ENCODE results near the gene SPAG5.

SPAG5 gene

DNA sequence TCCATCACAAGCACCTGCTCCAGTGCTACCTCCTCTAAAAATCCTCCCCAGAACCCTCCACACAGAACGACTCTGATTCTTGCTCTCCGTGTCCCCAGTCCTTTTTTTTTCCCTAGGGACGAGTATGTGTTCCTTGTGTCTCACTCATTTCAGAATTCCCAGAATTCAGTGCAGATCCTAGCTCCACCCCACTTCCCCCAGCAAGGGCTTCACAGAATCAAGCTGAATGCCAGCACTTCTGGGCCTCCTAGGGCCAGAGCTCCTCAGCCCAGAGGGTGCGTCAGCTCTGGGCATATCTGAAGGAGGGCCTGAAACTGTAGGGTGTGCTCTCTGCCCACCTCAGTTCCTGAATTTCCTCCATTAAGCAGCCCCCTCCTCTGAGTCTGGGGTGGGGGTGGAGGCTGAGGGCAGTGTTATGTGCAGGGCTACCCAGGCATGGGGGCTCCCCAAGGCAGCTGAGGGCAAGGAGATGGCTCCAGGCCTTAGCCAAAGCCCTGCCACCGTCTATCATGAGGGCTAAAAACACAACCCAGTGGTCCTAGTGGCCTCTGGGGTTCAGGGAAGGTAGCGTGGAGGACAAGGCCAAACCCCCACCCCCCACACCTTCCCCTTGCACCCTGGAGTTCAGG is 52.9 kb downstream of the SPAG5 start:
- Histone ChIP-seq H3K9me3 (ENCODE audit: severe bottlenecking) (no peaks in the 10 kb centered on the region), H3K27ac (no peak overlapping the region), H3K27me3 (ENCODE audit: insufficient read depth, low read depth, severe bottlenecking) (no peaks in the 10 kb centered on the region), H3K36me3 (peaks cover 18% of the 10 kb centered on the region), H3K4me3 (ENCODE audit: low read depth, low read length) (no peak overlapping the region)
- no peak for DNase-seq
- TF ChIP-seq CTCF (IDR thresholded peaks at IDR 0.05; ENCODE audit: low read depth, low read length): no peak

DNA sequence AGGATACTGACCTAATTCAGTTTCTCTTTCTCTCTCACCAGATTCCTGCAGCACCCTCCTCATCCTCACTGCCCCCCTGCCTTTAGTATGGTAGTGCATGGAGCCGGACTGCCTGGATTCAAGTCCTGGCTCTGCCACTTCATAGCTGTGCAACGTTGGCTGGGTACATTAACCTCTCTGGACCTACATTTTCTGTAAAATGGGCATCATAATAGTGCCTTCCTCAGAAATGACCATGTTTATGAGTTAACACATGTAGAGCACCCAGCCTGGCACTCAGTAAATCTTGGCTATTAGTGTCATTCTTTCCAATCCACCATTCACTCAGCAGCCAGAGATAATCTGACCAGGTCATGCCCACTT is 53.7 kb downstream of the SPAG5 start:
- Histone ChIP-seq H3K36me3 (peaks cover 18% of the 10 kb centered on the region), H3K27ac (no peak overlapping the region; the same call in 1 of the 2 replicates), H3K9me3 (ENCODE audit: severe bottlenecking) (no peaks in the 10 kb centered on the region), H3K4me3 (ENCODE audit: low read depth, low read length) (no peak overlapping the region), H3K27me3 (ENCODE audit: insufficient read depth, low read depth, severe bottlenecking) (no peaks in the 10 kb centered on the region)
- no peak for DNase-seq
- TF ChIP-seq CTCF (IDR thresholded peaks at IDR 0.05; ENCODE audit: low read depth, low read length): no peak

GRCh38 chr17:28544402-28545140 is 54.3 kb downstream of the SPAG5 start:
- no peak for TF ChIP-seq CTCF (IDR thresholded peaks at IDR 0.05; ENCODE audit: low read depth, low read length)
- DNase-seq: no peak
- Histone ChIP-seq H3K27ac (no peak overlapping the region), H3K27me3 (ENCODE audit: insufficient read depth, low read depth, severe bottlenecking) (no peaks in the 10 kb centered on the region), H3K36me3 (peaks cover 18% of the 10 kb centered on the region), H3K9me3 (ENCODE audit: severe bottlenecking) (no peaks in the 10 kb centered on the region), H3K4me3 (ENCODE audit: low read depth, low read length) (no peak overlapping the region)

GRCh38 chr17:28541439-28541838 is 57.4 kb downstream of the SPAG5 start:
- Histone ChIP-seq H3K36me3 (peaks cover 3% of the 10 kb centered on the region; the same call in 1 of the 2 replicates), H3K27me3 (ENCODE audit: insufficient read depth, low read depth, severe bottlenecking) (no peaks in the 10 kb centered on the region), H3K27ac (no peak overlapping the region), H3K9me3 (ENCODE audit: severe bottlenecking) (no peaks in the 10 kb centered on the region), H3K4me3 (ENCODE audit: low read depth, low read length) (no peak overlapping the region)
- TF ChIP-seq CTCF (IDR thresholded peaks at IDR 0.05; ENCODE audit: low read depth, low read length): no peak
- DNase-seq: no peak

DNA sequence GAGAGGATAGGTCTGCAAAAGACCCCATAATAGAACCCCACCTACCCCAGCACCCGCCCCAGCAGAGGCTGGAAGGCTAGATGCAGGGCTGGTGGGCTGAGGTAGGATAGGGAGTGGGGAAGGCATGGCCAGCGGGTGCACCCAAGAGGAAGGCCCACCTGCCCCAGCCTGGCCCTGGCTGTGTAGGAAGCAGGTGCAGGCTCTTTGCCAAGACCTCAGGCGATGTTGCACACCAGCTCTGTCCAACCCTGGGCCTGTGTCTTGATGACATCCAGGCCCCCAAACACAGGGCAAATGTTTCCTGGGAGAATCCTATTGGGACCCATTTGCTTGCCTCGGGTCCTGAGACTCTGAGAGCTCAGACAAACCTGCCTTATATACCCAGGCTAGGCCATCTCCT is 58.6 kb downstream of the SPAG5 start:
- H3K9me3 ChIP-seq (ENCODE audit: severe bottlenecking): no peaks in the 10 kb centered on the region
- DNase-seq: no peak
- no peaks in the 10 kb centered on the region for H3K27me3 ChIP-seq (ENCODE audit: insufficient read depth, low read depth, severe bottlenecking)
- no peak for TF ChIP-seq CTCF (IDR thresholded peaks at IDR 0.05; ENCODE audit: low read depth, low read length)
- H3K36me3 ChIP-seq: no peaks in the 10 kb centered on the region
- H3K4me3 ChIP-seq (ENCODE audit: low read depth, low read length): no peak overlapping the region
- H3K27ac ChIP-seq: no peak overlapping the region

Measured in WERI-Rb-1 (cell line).